ENCODE results near the gene KDM1B.

The KDM1B gene

GRCh38 chr6:18155150-18155863 lies at the start of gene KDM1B:
Gene KDM1B (plus strand): TSS chr6:18155422. CDS start chr6:18159896, 4,474 bp downstream.
- Histone ChIP-seq H3K36me3 (replicated peaks) (no peaks in the 10 kb centered on the region), H3K4me1 (peaks cover 3% of the 10 kb centered on the region), H3K4me3 (peak within 1 kb of the TSS; percentile 86), H3K27me3 (ENCODE audit: low read depth) (no peaks in the 10 kb centered on the region), H3K9me3 (no peaks in the 10 kb centered on the region)
- peak; percentile 95 to 99 for DNase-seq (ENCODE audit: low spot score in 2 of 2)
- in situ Hi-C loops (cut with MboI; ENCODE audit: low sequenced_read_pairs) = no loop called here

- Histone ChIP-seq H3K9me3 (no peaks in the 10 kb centered on the region), H3K27me3 (ENCODE audit: low read depth) (no peaks in the 10 kb centered on the region), H3K4me1 (no peaks in the 10 kb centered on the region), H3K36me3 (replicated peaks) (no peaks in the 10 kb centered on the region), H3K4me3 (no peak overlapping the region)
- in situ Hi-C loops (cut with MboI; ENCODE audit: low sequenced_read_pairs) = no loop called here
- no peak for DNase-seq (ENCODE audit: low spot score in 2 of 2)
Measured at GRCh38 chr6:18107061-18107460, 48.2 kb upstream of the KDM1B start.

- no peaks in the 10 kb centered on the region for H3K27me3 ChIP-seq (ENCODE audit: low read depth)
- H3K4me3 ChIP-seq = no peak overlapping the region
- no peaks in the 10 kb centered on the region for H3K9me3 ChIP-seq
- in situ Hi-C loops (cut with MboI; ENCODE audit: low sequenced_read_pairs) = no loop called here
- DNase-seq (ENCODE audit: low spot score in 2 of 2) = no peak
- no peaks in the 10 kb centered on the region for H3K4me1 ChIP-seq
- no peaks in the 10 kb centered on the region for H3K36me3 ChIP-seq (replicated peaks)
Measured at GRCh38 chr6:18110162-18110561, 45.1 kb upstream of the KDM1B start.

- H3K4me1 ChIP-seq = no peaks in the 10 kb centered on the region
- DNase-seq (ENCODE audit: low spot score in 2 of 2) = no peak
- no peaks in the 10 kb centered on the region for H3K36me3 ChIP-seq (replicated peaks)
- no peaks in the 10 kb centered on the region for H3K27me3 ChIP-seq (ENCODE audit: low read depth)
- in situ Hi-C loops (cut with MboI; ENCODE audit: low sequenced_read_pairs) = no loop called here
- no peak overlapping the region for H3K4me3 ChIP-seq
- no peaks in the 10 kb centered on the region for H3K9me3 ChIP-seq
Measured at GRCh38 chr6:18115356-18115755, 39.9 kb upstream of the KDM1B start.

GRCh38 chr6:18117136-18117535 lies 38.1 kb upstream of the KDM1B start:
- no peaks in the 10 kb centered on the region for H3K36me3 ChIP-seq (replicated peaks)
- no peaks in the 10 kb centered on the region for H3K4me1 ChIP-seq
- no peaks in the 10 kb centered on the region for H3K9me3 ChIP-seq
- no peaks in the 10 kb centered on the region for H3K27me3 ChIP-seq (ENCODE audit: low read depth)
- no peak for DNase-seq (ENCODE audit: low spot score in 2 of 2)
- in situ Hi-C loops (cut with MboI; ENCODE audit: low sequenced_read_pairs) = no loop called here
- H3K4me3 ChIP-seq = no peak overlapping the region

- no peaks in the 10 kb centered on the region for H3K9me3 ChIP-seq
- H3K4me1 ChIP-seq = no peaks in the 10 kb centered on the region
- no peak overlapping the region for H3K4me3 ChIP-seq
- DNase-seq (ENCODE audit: low spot score in 2 of 2) = no peak
- no peaks in the 10 kb centered on the region for H3K27me3 ChIP-seq (ENCODE audit: low read depth)
- in situ Hi-C loops (cut with MboI; ENCODE audit: low sequenced_read_pairs) = no loop called here
- H3K36me3 ChIP-seq (replicated peaks) = no peaks in the 10 kb centered on the region
Measured at GRCh38 chr6:18118330-18118729, 36.9 kb upstream of the KDM1B start.

GRCh38 chr6:18119236-18119635 lies 36.0 kb upstream of the KDM1B start:
- no peak for DNase-seq (ENCODE audit: low spot score in 2 of 2)
- in situ Hi-C loops (cut with MboI; ENCODE audit: low sequenced_read_pairs) = no loop called here
- H3K36me3 ChIP-seq (replicated peaks) = no peaks in the 10 kb centered on the region

GRCh38 chr6:18121580-18122127 lies 33.6 kb upstream of the KDM1B start:
- DNase-seq (ENCODE audit: low spot score in 2 of 2) = peak in 1 of 2 experiments; percentile 18
- H3K4me1 ChIP-seq = no peaks in the 10 kb centered on the region
- H3K9me3 ChIP-seq = no peaks in the 10 kb centered on the region
- in situ Hi-C loops (cut with MboI; ENCODE audit: low sequenced_read_pairs) = no loop called here
- no peaks in the 10 kb centered on the region for H3K27me3 ChIP-seq (ENCODE audit: low read depth)
- no peak overlapping the region for H3K4me3 ChIP-seq
- H3K36me3 ChIP-seq (replicated peaks) = no peaks in the 10 kb centered on the region

More at GRCh38 chr6:18119236-18119635, 36.0 kb upstream of the KDM1B start:
- no peak overlapping the region for H3K4me3 ChIP-seq
- H3K9me3 ChIP-seq = no peaks in the 10 kb centered on the region
- H3K4me1 ChIP-seq = no peaks in the 10 kb centered on the region
- H3K27me3 ChIP-seq (ENCODE audit: low read depth) = no peaks in the 10 kb centered on the region

- no peaks in the 10 kb centered on the region for H3K27me3 ChIP-seq (ENCODE audit: low read depth)
- no peak for DNase-seq (ENCODE audit: low spot score in 2 of 2)
- no peak within 1 kb of the TSS for H3K4me3 ChIP-seq
- no peaks in the 10 kb centered on the region for H3K9me3 ChIP-seq
- H3K4me1 ChIP-seq = no peaks in the 10 kb centered on the region
- in situ Hi-C loops (cut with MboI; ENCODE audit: low sequenced_read_pairs) = no loop called here
- no peaks in the 10 kb centered on the region for H3K36me3 ChIP-seq (replicated peaks)
Measured at GRCh38 chr6:18122128-18123093, 32.8 kb upstream of the KDM1B start, which contains the start of gene NHLRC1. Gene NHLRC1 (minus strand): TSS chr6:18122677. CDS start chr6:18122606, 71 bp downstream.

- in situ Hi-C loops (cut with MboI; ENCODE audit: low sequenced_read_pairs) = no loop called here
- Histone ChIP-seq H3K4me1 (no peaks in the 10 kb centered on the region), H3K9me3 (no peaks in the 10 kb centered on the region), H3K4me3 (no peak overlapping the region), H3K36me3 (replicated peaks) (no peaks in the 10 kb centered on the region), H3K27me3 (ENCODE audit: low read depth) (no peaks in the 10 kb centered on the region)
- no peak for DNase-seq (ENCODE audit: low spot score in 2 of 2)
Measured at GRCh38 chr6:18126121-18126520, 29.1 kb upstream of the KDM1B start.

- Histone ChIP-seq H3K27me3 (ENCODE audit: low read depth) (no peaks in the 10 kb centered on the region), H3K36me3 (replicated peaks) (no peaks in the 10 kb centered on the region; the same call in 1 of the 2 replicates), H3K4me1 (no peaks in the 10 kb centered on the region), H3K9me3 (no peaks in the 10 kb centered on the region), H3K4me3 (no peak overlapping the region)
- in situ Hi-C loops (cut with MboI; ENCODE audit: low sequenced_read_pairs) = no loop called here
- no peak for DNase-seq (ENCODE audit: low spot score in 2 of 2)
Measured at GRCh38 chr6:18132346-18132745, 22.9 kb upstream of the KDM1B start.

GRCh38 chr6:18135171-18135570 lies 20.1 kb upstream of the KDM1B start:
- DNase-seq (ENCODE audit: low spot score in 2 of 2) = no peak
- no peak overlapping the region for H3K4me3 ChIP-seq
- in situ Hi-C loops (cut with MboI; ENCODE audit: low sequenced_read_pairs) = no loop called here
- no peaks in the 10 kb centered on the region for H3K27me3 ChIP-seq (ENCODE audit: low read depth)
- H3K9me3 ChIP-seq = no peaks in the 10 kb centered on the region
- no peaks in the 10 kb centered on the region for H3K4me1 ChIP-seq
- peaks cover 5% of the 10 kb centered on the region for H3K36me3 ChIP-seq (replicated peaks)

GRCh38 chr6:18136260-18136659 lies 19.0 kb upstream of the KDM1B start:
- Histone ChIP-seq H3K9me3 (no peaks in the 10 kb centered on the region), H3K36me3 (replicated peaks) (peaks cover 5% of the 10 kb centered on the region), H3K4me1 (no peaks in the 10 kb centered on the region), H3K27me3 (ENCODE audit: low read depth) (no peaks in the 10 kb centered on the region), H3K4me3 (no peak overlapping the region)
- no peak for DNase-seq (ENCODE audit: low spot score in 2 of 2)
- in situ Hi-C loops (cut with MboI; ENCODE audit: low sequenced_read_pairs) = no loop called here

- in situ Hi-C loops (cut with MboI; ENCODE audit: low sequenced_read_pairs) = no loop called here
- Histone ChIP-seq H3K9me3 (no peaks in the 10 kb centered on the region), H3K36me3 (replicated peaks) (peaks cover 5% of the 10 kb centered on the region), H3K4me1 (peaks cover 5% of the 10 kb centered on the region; the same call in 1 of the 2 replicates), H3K27me3 (ENCODE audit: low read depth) (no peaks in the 10 kb centered on the region), H3K4me3 (no peak overlapping the region)
- no peak for DNase-seq (ENCODE audit: low spot score in 2 of 2)
Measured at GRCh38 chr6:18138906-18139305, 16.3 kb upstream of the KDM1B start.
